ENCODE measurements around the gene SLC47A1.

GRCh38 chr17:19534562-19535149 is 1.0 kb downstream of the SLC47A1 start:
- TF ChIP-seq EZH2 (IDR thresholded peaks at IDR 0.05; ENCODE audit: insufficient read depth, poor library complexity, severe bottlenecking) (no peak), EZH2phosphoT487 (IDR thresholded peaks at IDR 0.05; ENCODE audit: insufficient read depth, low read depth) (no peak)

All from GM23248 (cell line).